GM18505 (cell line): ENCODE data around the gene SMIM33.

Source experiments
- ATAC-seq: cut with Tn5 transposase; IDR thresholded peaks from one replicate; pipeline ENCODE4 v1.9.1; 2021; ENCODE audit not compliant: unreplicated experiment
- POLR2A ChIP-seq: IDR thresholded peaks from 4 replicates; pipeline ENCODE4 v1.6.1; 2011; ENCODE audit warnings: borderline replicate concordance; ENCODE audit not compliant: insufficient read depth, insufficient read length; ENCODE audit errors: extremely low read depth

Gene SMIM33

DNA sequence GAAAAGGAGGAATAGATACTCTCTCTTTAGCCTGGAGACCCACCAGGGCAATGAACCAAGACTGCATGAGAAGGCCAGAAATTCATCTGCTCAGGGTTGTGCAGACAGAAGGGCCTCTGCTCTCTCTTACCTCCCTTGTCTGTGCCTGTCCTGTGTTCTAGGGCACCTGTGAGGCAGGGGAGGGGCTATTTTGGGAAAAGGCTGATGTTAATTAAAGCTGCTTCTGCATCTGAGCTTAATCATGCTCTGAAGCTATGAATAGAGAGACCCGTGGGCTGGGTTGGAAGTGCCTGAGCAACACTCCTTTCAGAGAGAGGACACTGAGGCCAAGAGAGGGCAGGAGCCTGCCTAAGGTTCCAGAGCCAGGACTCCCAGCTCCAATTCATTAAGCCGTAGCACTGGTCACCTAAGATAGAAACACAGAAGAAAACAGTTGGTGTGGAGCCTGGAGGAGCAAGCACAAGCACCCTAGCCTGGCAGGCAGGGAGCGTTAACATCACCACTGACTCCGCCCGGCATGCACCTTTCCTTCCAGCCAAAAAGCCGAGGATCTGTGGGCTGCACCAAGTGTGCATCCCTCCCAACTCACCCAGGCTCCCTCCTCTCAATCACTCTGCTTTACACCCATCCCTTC, 43.2 kb downstream of the SMIM33 start:
- no peak for ATAC-seq

DNA sequence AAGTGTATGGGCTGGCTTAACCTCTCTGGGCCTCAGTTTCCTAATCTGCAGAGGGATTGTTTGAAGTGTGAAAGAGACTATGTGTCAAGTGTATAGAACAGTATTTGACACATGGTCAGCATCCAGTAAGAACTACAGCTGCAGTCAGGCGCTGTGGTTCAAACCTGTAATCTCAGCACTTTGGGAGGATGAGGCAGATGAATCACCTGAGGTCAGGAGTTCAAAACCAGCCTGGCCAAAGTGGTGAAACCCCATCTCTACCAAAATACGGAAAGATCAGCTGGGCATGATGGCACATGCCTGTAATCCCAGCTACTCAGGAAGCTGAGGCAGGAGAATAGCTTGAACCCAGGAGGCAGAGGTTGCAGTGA, 43.7 kb downstream of the SMIM33 start:
- TF ChIP-seq POLR2A, result no peak
- no peak for ATAC-seq

More for the DNA sequence above, 43.2 kb downstream of the SMIM33 start:
- no peak for TF ChIP-seq POLR2A

DNA sequence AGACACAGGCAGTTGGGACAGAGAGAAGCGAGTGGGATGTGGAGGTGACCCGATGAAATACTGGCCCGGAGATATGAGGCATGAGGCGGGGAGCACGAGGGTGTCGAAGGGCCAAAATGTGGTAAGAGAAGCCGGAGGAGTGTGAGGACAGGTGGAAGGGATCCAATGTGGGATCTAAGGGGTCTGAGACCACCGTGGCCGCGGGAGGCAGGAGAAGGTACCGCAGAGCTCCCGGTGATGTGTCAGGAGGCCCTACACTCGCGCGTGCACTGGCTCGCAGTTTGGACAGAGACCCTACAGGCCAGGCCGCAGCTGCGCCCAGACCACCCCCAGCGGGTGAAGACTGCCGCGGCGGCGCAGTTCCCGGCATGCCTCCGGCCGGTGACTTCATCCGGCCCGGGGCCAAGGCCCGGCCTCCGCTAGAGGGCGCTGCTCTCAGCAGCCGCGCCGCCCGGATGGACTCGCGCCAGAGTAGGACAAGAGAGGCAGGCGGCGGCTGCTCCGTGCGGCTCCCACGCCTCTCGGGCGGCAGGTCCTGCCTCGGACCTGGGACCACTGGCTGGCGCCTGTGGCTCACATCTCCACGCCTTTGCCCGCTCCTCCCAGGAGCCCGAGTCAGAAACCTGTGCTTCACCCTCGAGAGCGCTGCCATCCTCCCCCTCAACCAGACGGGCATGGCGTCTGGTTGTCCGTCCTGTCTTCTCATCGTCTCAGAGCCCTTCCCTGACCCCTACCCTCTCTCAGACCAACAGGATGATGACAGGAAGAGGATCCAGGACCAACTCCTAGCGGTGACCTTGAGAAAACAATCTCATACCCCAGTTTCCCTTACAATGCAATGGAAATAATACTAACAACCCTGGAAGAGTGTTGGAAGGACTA, 47.1 kb downstream of the SMIM33 start:
- ATAC-seq, result peak; percentile 84
- peak; percentile 89 for TF ChIP-seq POLR2A
